Coronary artery (tissue), 2 donors: ENCODE results near the gene IDS.

Source experiments
- DNase-seq: peaks from one replicate; pipeline ENCODE4 v3.0.0-alpha.2; 2017; ENCODE audit warnings: low spot score
- H3K27ac ChIP-seq, 2 donors: fragments of 200-600 bp; sonication (generic); one replicate each; pipeline ENCODE4 v1.5.1; 2016 to 2019
- H3K4me3 ChIP-seq: fragments of 200-600 bp; sonication (generic); 2 replicates; pipeline ENCODE4 v1.5.1; 2016; ENCODE audit warnings: mild to moderate bottlenecking, moderate library complexity
- TF ChIP-seq, protein P1 (sequence below): fragments of 200-600 bp; sonication (generic); IDR thresholded peaks from one replicate; pipeline ENCODE4 v1.5.1; 2019; ENCODE audit warnings: antibody characterized with exemption

IDS gene

DNA sequence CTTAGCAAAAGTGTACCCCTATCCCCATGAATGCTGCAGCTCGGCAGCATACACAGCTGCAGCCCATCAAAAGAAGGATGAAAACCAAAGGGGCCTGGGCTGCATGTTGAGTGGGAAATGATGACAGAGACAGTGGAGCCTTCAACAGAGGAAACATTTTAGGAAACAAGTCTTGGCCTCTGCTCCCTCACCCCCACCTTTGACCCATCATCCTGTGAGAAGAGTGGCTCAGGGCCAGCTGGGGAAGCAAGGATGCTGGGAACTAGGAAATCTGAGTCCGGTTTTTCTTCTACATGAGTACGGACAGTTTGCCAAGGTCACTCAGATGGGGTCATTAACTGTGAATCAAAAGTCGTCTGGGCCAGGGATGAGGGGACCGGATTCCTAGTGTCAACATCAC is 37.2 kb downstream of the IDS start:
- TF ChIP-seq, protein P1, sequence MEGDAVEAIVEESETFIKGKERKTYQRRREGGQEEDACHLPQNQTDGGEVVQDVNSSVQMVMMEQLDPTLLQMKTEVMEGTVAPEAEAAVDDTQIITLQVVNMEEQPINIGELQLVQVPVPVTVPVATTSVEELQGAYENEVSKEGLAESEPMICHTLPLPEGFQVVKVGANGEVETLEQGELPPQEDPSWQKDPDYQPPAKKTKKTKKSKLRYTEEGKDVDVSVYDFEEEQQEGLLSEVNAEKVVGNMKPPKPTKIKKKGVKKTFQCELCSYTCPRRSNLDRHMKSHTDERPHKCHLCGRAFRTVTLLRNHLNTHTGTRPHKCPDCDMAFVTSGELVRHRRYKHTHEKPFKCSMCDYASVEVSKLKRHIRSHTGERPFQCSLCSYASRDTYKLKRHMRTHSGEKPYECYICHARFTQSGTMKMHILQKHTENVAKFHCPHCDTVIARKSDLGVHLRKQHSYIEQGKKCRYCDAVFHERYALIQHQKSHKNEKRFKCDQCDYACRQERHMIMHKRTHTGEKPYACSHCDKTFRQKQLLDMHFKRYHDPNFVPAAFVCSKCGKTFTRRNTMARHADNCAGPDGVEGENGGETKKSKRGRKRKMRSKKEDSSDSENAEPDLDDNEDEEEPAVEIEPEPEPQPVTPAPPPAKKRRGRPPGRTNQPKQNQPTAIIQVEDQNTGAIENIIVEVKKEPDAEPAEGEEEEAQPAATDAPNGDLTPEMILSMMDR: no peak
- DNase-seq: no peak
- Histone ChIP-seq H3K27ac (no peak overlapping the region), H3K4me3 (no peak overlapping the region)

DNA sequence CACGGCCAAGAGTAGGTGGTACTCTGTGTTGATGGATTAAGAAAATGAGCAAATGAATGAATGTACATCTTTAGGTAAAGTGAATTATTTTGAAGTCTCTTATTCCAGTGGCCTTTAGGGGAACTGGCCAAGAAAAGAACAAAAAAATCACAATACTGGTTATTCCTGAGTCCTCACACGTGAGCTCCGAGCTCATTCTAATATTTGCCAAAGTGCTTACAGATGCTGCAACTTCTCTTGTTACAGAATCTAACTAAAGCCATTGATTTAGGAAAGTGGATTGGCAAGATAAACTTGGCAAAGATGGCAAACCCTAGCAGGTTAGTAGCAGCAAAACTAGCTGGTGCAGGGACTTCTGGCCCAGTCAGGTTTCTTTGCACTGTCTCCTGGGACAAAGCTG is 37.6 kb downstream of the IDS start:
- Histone ChIP-seq H3K27ac (no peak overlapping the region), H3K4me3 (no peak overlapping the region)
- DNase-seq: no peak
- TF ChIP-seq, protein P1: no peak

DNA sequence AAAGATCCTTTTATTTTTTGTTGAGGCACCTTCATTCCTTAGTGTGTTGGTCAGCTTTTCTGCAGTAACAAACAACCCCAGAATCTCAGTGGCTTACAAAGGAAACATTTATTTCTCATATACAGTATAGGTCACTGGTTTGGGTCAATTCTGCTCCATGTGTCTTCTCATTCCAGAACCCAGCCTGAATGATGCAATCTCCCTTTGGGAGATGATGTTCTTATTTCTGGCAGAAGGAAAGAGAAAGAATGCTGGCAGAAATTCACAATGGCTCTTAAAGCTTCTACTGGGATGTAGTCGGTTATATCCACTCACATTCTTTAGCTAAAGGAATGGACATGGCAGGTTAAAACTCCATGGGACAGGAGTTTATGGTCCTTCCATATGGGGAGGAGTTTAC is 42.3 kb downstream of the IDS start:
- Histone ChIP-seq H3K27ac (no peak overlapping the region), H3K4me3 (no peak overlapping the region)
- TF ChIP-seq, protein P1: no peak
- no peak for DNase-seq

DNA sequence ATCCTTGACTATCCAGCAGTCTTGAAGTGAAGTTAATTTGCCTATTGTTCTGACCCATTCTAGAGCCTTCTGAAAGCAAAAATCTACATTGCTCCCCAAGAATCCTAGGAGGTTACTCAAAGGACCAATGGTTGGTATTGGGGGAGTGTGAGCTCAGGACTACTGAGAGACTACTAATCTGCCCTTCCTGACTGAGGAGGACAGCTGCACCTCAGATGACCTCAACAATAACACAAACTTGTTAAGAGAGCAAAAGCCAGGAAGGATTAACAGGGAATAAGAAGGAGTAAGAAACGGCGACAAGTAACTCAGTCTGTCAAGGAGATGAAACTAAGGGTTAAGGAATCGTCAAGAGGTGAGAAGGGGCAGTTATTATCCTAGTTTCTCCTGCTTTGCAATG is 43.4 kb downstream of the IDS start:
- TF ChIP-seq, protein P1: no peak
- no peak overlapping the region for H3K27ac ChIP-seq
- DNase-seq: no peak
- H3K4me3 ChIP-seq: no peak overlapping the region

DNA sequence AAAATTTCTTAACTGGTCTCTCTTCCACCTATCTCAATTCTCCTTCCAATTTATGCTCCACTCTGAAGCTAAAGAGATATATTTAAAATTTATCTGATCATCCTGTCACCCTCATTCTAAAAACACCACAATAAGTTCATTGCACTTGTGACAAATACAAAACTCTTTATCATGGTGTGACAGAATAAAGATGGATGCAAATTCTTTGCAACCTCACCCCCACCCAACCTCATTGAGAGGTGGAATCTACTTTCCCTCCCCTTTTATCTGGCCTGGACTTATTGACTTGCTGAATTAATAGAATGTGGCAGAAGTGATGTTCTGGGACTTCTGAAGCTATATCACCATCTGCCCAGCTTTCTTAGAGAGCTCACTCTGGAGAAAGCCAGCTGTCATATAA is 46.5 kb downstream of the IDS start:
- TF ChIP-seq, protein P1: no peak
- no peak for DNase-seq
- no peak overlapping the region for H3K4me3 ChIP-seq
- no peak overlapping the region for H3K27ac ChIP-seq

DNA sequence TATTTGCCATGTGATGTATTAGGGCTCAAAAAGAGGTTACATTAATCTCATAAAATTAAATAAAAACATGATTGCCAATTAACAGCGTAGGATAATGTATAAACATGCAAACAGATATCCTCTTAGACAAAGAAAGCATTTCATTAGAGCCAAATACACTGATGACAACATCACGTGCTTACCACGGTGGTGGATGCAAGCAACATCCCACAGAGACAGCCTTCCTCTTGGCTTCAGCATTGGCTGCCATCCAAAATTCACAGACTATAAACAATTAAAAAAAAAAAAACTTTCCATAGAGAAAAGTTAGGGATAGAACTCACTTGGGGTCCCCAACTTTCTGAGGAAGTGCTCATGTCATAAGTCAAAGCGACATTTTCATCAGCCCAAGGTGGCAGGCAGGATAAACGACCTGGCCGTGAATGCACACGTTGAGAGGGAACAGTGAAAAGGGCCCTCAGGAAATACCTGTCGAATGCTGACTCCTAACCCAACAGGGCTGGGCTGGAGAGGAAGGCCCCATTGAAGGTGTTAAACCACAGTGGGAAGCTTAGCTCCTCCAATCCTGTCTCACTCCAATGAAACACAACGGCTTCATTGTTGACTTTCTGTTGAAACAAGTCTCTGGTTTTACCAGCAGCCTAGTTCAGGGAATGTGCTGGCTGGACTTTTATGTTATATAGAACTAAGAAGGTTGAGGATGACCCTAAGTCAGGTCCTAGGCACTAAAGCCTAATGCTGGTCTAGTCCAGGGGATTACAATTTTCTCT is 48.4 kb downstream of the IDS start:
- Histone ChIP-seq H3K4me3 (no peak overlapping the region), H3K27ac (no peak overlapping the region)
- TF ChIP-seq, protein P1: no peak
- DNase-seq: no peak

DNA sequence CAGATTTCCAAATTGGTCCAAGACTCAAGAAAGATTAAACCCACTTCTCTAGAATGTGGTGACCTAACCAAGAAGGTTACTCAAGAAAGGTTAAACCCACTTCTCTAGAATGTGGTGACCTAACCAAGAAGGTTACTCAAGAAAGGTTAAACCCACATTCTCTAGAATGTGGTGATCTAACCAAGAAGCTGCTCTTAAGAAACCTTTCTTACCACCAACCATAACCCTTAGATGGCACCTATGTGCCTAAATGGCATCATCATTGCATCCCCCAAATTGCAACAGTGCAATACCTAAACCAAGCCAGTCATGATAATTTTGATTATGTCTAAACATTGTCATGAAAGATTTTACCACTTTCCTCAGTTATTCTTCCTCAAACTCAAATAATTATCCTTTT is 49.2 kb downstream of the IDS start:
- Histone ChIP-seq H3K4me3 (no peak overlapping the region), H3K27ac (no peak overlapping the region)
- TF ChIP-seq, protein P1: no peak
- DNase-seq: no peak
